ENCODE data around the gene TBATA.
A peak's percentile ranks its signal among the peaks of the same experiment; 100 is the strongest.

TBATA gene

DNA sequence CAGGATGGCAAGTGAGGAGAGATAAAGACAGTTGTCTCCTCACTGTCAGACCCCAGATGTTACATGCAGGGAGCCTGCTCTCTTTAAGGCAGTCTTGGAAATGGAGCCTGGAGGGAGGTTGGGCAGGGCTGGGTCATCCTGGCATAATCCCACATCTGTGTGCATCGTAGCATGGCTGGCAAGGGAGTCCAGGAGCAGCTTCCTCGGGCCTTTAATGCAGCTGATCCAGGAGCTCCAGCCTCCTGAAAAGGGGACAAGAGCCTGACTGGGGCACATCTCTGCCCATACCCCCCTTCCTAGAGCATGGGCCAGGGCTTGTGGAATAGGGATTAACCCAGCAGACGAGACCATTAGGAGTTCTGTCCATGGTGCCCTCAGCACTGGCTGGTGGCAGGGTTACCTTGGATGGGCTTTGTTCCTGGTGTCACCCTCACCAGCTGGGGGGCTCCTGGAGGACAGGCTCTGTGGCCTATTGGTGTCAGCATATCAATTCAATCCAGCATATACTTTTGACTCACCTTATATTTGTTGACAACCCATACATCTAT lies 34.9 kb downstream of the TBATA start:
- H3K9me3 ChIP-seq (replicated peaks in 1 of 11): 0 out of 22 replicates have a peak, but pooled peaks cover 0 to 4% (median 0%) of the 10 kb centered on the region in 11 experiments
- H3K4me2 ChIP-seq: no peak overlapping the region
- H4K20me1 ChIP-seq: 0 out of 22 replicates have a peak, but pooled peaks cover 0 to 6% (median 0%) of the 10 kb centered on the region in 11 experiments
- H3K36me3 ChIP-seq: no peaks in the 10 kb centered on the region
- H3K27ac ChIP-seq: no peak overlapping the region
- H3K4me1 ChIP-seq: peaks cover 0 to 19% (median 14%) of the 10 kb centered on the region in 10 experiments; a peak in 13 of 20 replicates
- no peak overlapping the region for H3K4me3 ChIP-seq
- no peak for TF ChIP-seq Cebpa-rat (IDR thresholded peaks at IDR 0.05)
- no peaks in the 10 kb centered on the region for H3K27me3 ChIP-seq
- no peak overlapping the region for H3K9ac ChIP-seq

DNA sequence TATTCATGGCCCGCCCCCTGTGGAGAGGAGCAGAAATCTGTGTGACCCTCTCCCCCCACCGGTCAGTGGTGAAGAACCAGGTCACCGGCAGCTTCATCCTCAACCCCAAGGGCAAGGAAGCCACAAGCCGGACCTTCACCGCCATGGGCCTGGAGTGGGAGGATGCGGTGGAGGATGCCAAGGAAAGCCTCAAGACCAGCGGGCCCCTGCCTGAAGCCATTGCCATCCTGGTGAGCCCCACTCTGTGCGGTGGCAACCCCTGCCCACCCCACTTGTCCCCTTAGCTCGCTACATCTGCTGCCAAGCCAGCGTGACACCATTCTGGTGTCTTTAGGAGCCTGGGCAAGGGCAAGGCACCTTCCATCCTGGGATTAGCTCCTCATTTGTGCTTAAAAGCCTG lies 35.4 kb downstream of the TBATA start:
- no peak overlapping the region for H3K4me2 ChIP-seq
- no peak overlapping the region for H3K9ac ChIP-seq
- TF ChIP-seq Cebpa-rat (IDR thresholded peaks at IDR 0.05): no peak
- no peak overlapping the region for H3K4me3 ChIP-seq
- 0 out of 22 replicates have a peak, but pooled peaks cover 0 to 6% (median 0%) of the 10 kb centered on the region in 11 experiments for H4K20me1 ChIP-seq
- H3K4me1 ChIP-seq: peaks cover 0 to 24% (median 14%) of the 10 kb centered on the region in 10 experiments; a peak in 13 of 20 replicates
- H3K36me3 ChIP-seq: no peaks in the 10 kb centered on the region
- no peak overlapping the region for H3K27ac ChIP-seq
- 0 out of 22 replicates have a peak, but pooled peaks cover 0 to 4% (median 0%) of the 10 kb centered on the region in 11 experiments for H3K9me3 ChIP-seq (replicated peaks in 1 of 11)
- H3K27me3 ChIP-seq: no peaks in the 10 kb centered on the region

DNA sequence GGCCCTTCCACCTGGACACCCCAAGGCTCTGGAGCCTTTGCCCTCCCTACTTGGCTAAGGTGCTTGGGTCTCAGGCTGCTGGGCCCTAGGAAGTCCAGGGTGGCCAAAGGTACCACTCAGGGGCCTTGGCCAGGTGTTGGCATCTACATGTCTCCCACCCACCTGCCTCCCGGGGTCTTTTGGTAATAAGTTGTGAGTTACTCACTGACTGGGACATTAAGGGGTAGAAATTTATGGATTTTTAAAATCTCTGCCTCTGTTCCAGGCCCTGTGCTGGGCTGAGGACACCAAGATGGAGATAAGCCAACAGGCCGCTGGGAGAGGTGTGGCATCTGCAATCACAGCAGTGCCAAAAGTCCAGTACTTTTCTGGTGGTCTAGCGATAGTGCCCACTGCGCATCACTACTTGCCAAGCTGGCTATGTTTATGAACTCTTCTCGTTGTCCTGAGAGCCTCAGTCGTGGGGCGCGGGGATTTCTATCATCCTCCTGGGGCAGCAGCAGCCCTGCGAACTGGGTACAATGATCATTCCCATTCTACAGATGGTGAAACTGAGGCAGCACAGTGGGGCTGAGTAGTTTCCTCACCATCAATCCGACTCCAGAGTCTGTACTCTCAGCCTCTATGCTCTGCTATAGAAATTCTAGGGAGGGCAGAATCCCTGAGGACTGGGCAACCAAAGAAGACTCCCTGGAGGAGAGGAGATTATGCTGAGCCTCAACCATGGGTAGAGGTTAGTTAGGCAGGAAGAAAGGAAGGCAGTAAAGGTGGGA lies 36.2 kb downstream of the TBATA start:
- H3K4me1 ChIP-seq: peaks cover 0 to 32% (median 17%) of the 10 kb centered on the region in 10 experiments; a peak in 13 of 20 replicates
- TF ChIP-seq Cebpa-rat (IDR thresholded peaks at IDR 0.05): no peak
- H3K4me3 ChIP-seq: no peak overlapping the region
- 0 out of 22 replicates have a peak, but pooled peaks cover 0 to 6% (median 0%) of the 10 kb centered on the region in 11 experiments for H4K20me1 ChIP-seq
- H3K9ac ChIP-seq: no peak overlapping the region
- 0 out of 22 replicates have a peak, but pooled peaks cover 0 to 4% (median 0%) of the 10 kb centered on the region in 11 experiments for H3K9me3 ChIP-seq (replicated peaks in 1 of 11)
- no peaks in the 10 kb centered on the region for H3K27me3 ChIP-seq
- no peak overlapping the region for H3K27ac ChIP-seq
- H3K36me3 ChIP-seq: no peaks in the 10 kb centered on the region
- H3K4me2 ChIP-seq: no peak overlapping the region

DNA sequence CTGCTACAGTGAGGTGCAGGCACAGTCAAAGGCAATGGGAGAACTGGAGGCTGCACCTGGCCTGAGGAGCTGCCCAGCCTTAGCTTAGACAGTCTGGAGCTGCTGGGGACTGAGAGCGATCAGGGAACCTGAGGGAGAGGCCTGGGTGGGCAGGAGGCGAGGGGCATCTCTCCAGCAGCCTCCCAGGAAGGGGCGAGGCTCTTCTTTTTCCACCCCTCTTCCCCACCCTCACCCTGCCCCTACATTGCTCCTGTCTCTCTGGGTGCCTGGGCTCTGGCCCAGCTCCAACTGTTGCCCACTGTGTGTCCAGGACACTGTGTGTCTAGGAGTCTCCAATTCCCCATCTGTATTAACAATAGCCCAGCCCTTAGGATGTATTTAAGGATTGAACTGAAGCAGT lies 36.9 kb downstream of the TBATA start:
- Histone ChIP-seq H3K9ac (no peak overlapping the region), H3K36me3 (no peaks in the 10 kb centered on the region), H3K9me3 (replicated peaks in 1 of 11) (0 out of 22 replicates have a peak, but pooled peaks cover 0 to 4% (median 0%) of the 10 kb centered on the region in 11 experiments), H3K27ac (no peak overlapping the region), H3K4me3 (no peak overlapping the region), H3K27me3 (no peaks in the 10 kb centered on the region), H3K4me1 (peaks cover 0 to 35% (median 15%) of the 10 kb centered on the region in 10 experiments; a peak in 13 of 20 replicates), H4K20me1 (0 out of 22 replicates have a peak, but pooled peaks cover 0 to 6% (median 0%) of the 10 kb centered on the region in 11 experiments), H3K4me2 (no peak overlapping the region)
- no peak for TF ChIP-seq Cebpa-rat (IDR thresholded peaks at IDR 0.05)

DNA sequence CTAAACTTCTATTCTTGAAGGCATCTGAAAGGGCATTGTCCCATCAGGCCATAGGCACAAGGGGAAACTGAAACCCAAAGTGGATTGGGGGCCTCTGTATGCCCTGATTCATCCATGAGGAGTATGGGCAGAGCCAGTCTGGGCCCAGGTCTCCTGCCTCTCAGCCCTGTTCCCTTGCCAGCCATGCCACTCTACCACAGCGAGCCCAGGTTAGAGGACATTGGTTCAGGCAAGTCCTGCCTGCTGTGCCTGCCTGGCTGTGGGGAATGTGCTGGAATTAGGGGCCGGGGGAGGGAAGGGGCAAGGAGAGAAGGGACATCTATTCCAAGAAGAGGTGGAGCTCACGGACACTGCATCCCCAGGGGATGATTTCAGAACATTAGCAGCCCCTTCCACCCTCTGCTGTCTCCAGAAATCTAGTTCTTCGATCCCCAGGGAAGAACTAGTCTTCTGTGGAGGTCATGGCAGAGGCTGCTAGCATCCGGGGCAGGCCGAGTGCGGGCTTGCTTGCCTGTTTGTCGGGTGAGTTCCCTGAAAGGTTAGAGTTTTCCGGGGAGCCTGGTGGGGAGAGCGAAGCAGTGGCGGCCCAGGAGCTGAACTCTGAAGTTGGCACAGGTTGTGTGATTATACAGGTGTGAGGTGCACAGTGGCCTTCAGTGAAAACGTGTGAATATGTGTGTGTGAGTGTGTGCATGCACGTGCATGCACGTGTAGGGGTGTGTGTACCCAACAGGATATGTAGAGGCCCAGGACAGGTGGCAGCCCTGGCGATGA lies 37.8 kb downstream of the TBATA start:
- no peak overlapping the region for H3K27ac ChIP-seq
- no peak overlapping the region for H3K4me3 ChIP-seq
- 0 out of 22 replicates have a peak, but pooled peaks cover 0 to under 1% (median 0%) of the 10 kb centered on the region in 11 experiments for H4K20me1 ChIP-seq
- H3K9ac ChIP-seq: no peak overlapping the region
- 0 out of 22 replicates have a peak, but pooled peaks cover 0 to 4% (median 0%) of the 10 kb centered on the region in 11 experiments for H3K9me3 ChIP-seq (replicated peaks in 1 of 11)
- no peaks in the 10 kb centered on the region for H3K27me3 ChIP-seq
- H3K4me1 ChIP-seq: peaks cover 5 to 35% (median 19%) of the 10 kb centered on the region in 10 experiments
- no peaks in the 10 kb centered on the region for H3K36me3 ChIP-seq
- TF ChIP-seq Cebpa-rat (IDR thresholded peaks at IDR 0.05): no peak
- H3K4me2 ChIP-seq: no peak overlapping the region

DNA sequence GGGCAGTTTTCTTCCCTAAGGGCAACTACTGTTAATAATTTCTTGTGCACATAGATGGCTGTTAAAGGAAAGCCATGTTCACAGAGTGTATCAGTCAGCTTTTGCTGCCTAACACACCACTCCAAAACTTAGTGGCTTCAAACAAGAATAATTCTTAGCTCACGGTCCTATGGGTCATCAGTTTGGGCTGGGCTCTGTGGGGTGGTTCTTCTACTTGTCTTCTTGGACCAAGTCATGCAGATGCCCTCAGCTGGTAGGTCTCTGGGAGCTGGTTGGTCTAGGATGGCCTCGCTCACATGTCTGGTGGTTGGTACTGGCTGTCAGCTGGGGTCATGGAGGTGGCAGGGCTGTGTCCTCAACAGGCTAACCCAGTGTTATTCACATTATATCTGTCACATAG lies 39.6 kb downstream of the TBATA start:
- TF ChIP-seq Cebpa-rat (IDR thresholded peaks at IDR 0.05): no peak
- Histone ChIP-seq H3K27ac (no peak overlapping the region; a peak in 1 of 22 replicates), H3K4me1 (peaks cover 8 to 52% (median 25%) of the 10 kb centered on the region in 10 experiments), H3K4me2 (peak overlapping the region in 3 of 11 experiments; percentile 81 to 90 (median 89); a peak in 7 of 22 replicates), H3K4me3 (no peak overlapping the region), H3K9ac (no peak overlapping the region), H3K9me3 (replicated peaks in 1 of 11) (0 out of 22 replicates have a peak, but pooled peaks cover 0 to 4% (median 0%) of the 10 kb centered on the region in 11 experiments), H3K27me3 (no peaks in the 10 kb centered on the region), H4K20me1 (no peaks in the 10 kb centered on the region), H3K36me3 (no peaks in the 10 kb centered on the region)

DNA sequence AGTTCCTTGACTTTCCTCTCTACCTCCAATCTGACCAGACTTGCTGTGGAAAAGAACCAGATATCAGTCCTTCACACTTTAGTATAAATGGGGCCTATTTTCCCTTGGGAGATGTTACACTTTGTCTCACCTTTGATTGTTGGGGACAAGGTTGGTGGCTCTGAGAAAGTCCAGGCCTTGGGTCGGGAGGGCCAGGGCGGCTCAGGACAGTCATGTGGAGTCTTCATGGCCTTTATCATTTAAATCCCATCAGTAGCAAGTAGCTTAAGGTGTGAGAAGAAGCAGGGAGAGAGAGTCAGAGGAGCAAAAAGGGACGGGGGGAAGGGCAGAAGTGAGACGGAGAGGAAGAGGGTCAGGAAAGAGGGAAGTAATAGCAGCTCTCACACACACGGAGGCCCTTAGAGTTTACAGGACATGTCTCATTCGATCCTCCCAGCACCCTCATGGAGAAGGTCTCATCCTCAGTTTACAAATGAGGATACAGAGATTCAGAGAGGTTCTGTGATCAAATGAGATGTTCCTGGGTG lies 40.5 kb downstream of the TBATA start:
- H3K27ac ChIP-seq: peak overlapping the region in 2 of 11 experiments; percentile 8 to 21; a peak in 3 of 22 replicates
- H3K9ac ChIP-seq: peak overlapping the region in 2 of 11 experiments; percentile 24 to 34; a peak in 2 of 22 replicates
- H3K36me3 ChIP-seq: no peaks in the 10 kb centered on the region
- no peaks in the 10 kb centered on the region for H4K20me1 ChIP-seq
- H3K4me2 ChIP-seq: peak overlapping the region in 6 of 11 experiments; percentile 4 to 90 (median 79); a peak in 10 of 22 replicates
- H3K9me3 ChIP-seq (replicated peaks in 1 of 11): 0 out of 22 replicates have a peak, but pooled peaks cover 0 to 4% (median 0%) of the 10 kb centered on the region in 11 experiments
- no peak overlapping the region for H3K4me3 ChIP-seq
- H3K27me3 ChIP-seq: no peaks in the 10 kb centered on the region
- TF ChIP-seq Cebpa-rat (IDR thresholded peaks at IDR 0.05): no peak
- peaks cover 8 to 55% (median 25%) of the 10 kb centered on the region in 10 experiments for H3K4me1 ChIP-seq

DNA sequence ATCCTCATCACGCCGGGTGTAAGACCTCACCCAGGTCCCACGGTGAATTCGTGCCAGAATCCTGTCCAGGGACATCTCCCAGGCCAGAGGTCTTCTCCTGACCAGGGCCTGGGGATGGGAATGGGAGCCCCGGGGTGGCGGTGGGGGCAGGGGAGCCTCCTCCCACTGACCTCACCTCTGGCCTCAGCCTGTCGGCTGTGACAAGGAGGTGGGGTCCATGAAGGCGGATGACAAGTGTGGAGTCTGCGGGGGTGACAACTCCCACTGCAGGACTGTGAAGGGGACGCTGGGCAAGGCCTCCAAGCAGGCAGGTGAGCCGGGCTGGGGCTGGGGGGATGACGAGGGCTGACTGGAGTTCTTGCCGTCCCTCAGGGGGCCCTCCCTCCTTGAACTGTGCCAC lies 41.3 kb downstream of the TBATA start:
- Histone ChIP-seq H3K4me3 (no peak overlapping the region), H3K27ac (peak overlapping the region in 5 of 11 experiments; percentile 6 to 74 (median 64); a peak in 7 of 22 replicates), H3K36me3 (no peaks in the 10 kb centered on the region), H3K9me3 (replicated peaks in 1 of 11) (0 out of 22 replicates have a peak, but pooled peaks cover 0 to 4% (median 0%) of the 10 kb centered on the region in 11 experiments), H3K27me3 (no peaks in the 10 kb centered on the region), H3K9ac (peak overlapping the region in 2 of 11 experiments; percentile 11 to 63; a peak in 2 of 22 replicates), H3K4me1 (peaks cover 8 to 55% (median 25%) of the 10 kb centered on the region in 10 experiments), H3K4me2 (peak overlapping the region in 4 of 11 experiments; percentile 77 to 90 (median 85); a peak in 7 of 22 replicates), H4K20me1 (no peaks in the 10 kb centered on the region)
- TF ChIP-seq Cebpa-rat (IDR thresholded peaks at IDR 0.05): no peak
